HepG2 (cell line): ENCODE measurements around the gene TIFAB. TPM values are rescaled to one million over a fixed set of nuclear protein-coding genes. Genes with fewer than 3 reads are reported as not detected.

Experiments used
- ATAC-seq: fragments of 200-7000 bp; cut with Tn5 transposase; 3 replicates; pipeline ENCODE4 v1.9.1; 2020; ENCODE audit warnings: mild to moderate bottlenecking, moderate library complexity
- BruUV-seq: library from RNA; stranded (reverse); fragments of 400-500 nt; replicated peaks from 2 replicates; lab custom pipeline; 2021; lab: Mats Ljungman, UMichigan
- CTCF ChIA-PET: fragments of 300-600 bp; formaldehyde crosslinking; extraction: SDS; loops from one replicate; lab custom pipeline; 2021; ENCODE audit warnings: low total read pairs, inconsistent platforms, low intra/inter-chr PET ratio; lab: Yijun Ruan, JAX
- POLR2A ChIA-PET: fragments of 350-600 bp; sonication (Branson Sonifier 250); formaldehyde crosslinking; loops from one replicate; lab custom pipeline; 2020; ENCODE audit warnings: antibody characterized with exemption, inconsistent platforms; lab: Yijun Ruan, JAX
- DNase-seq: peaks from one replicate; pipeline ENCODE4 v3.0.0-alpha.2; 2015; ENCODE audit warnings: low spot score
- FAIRE-seq: peaks from 3 replicates; lab custom pipeline; 2011; peaks lifted over from hg19 to GRCh38; lab: Jason Lieb, UNC
- H2AFZ ChIP-seq: one replicate; pipeline ENCODE4 v1.6.1; 2011; ENCODE audit warnings: low read length, inconsistent platforms
- H3K27ac ChIP-seq: fragments of 300-600 bp; 3 replicates; pipeline ENCODE4 v1.8.0; 2011; ENCODE audit warnings: mixed run types, mild to moderate bottlenecking, mixed read lengths, low read length, inconsistent platforms; ENCODE audit not compliant: insufficient read depth; ENCODE audit errors: extremely low read length
- H3K27me3 ChIP-seq, 2 experiments: fragments of 200-600 bp in 1 of 2; 2 replicates in 1 of 2; 3 replicates in 1 of 2; pipeline versions ENCODE4 v1.6.0 to v1.8.0; 2011; ENCODE audit warnings: low read length in 2 of 2, mild to moderate bottlenecking in 2 of 2, moderate library complexity in 2 of 2, inconsistent platforms in 1 of 2; ENCODE audit not compliant: insufficient read depth in 2 of 2, control insufficient read depth in 1 of 2
- H3K36me3 ChIP-seq, 2 experiments: fragments of 200-600 bp in 1 of 2; replicated peaks in 1 of 2; 2 replicates in 1 of 2; 3 replicates in 1 of 2; pipeline versions ENCODE4 v1.5.1 to v1.8.0; 2011; ENCODE audit warnings: low read length in 2 of 2, inconsistent platforms in 1 of 2; ENCODE audit not compliant: insufficient read depth in 2 of 2, control insufficient read depth in 1 of 2
- H3K4me1 ChIP-seq: 2 replicates; pipeline ENCODE4 v1.5.1; 2012; ENCODE audit warnings: low read length, inconsistent platforms; ENCODE audit not compliant: insufficient read depth
- H3K4me2 ChIP-seq: 2 replicates; pipeline ENCODE4 v1.6.0; 2011; ENCODE audit warnings: low read depth, low read length, inconsistent platforms
- H3K4me3 ChIP-seq, 3 experiments: fragments of 200-600 bp in 1 of 3; sonication (generic), shearing (Covaris generic) in 1 of 3; replicated peaks in 1 of 3; 2 replicates each; pipeline ENCODE4 v1.5.1; 2011 to 2016; ENCODE audit warnings: low read length in 3 of 3, inconsistent platforms in 2 of 3, low read depth in 2 of 3, mild to moderate bottlenecking in 2 of 3, control low read depth in 1 of 3, mixed read lengths in 1 of 3; ENCODE audit not compliant: insufficient read depth in 1 of 3
- H3K79me2 ChIP-seq: one replicate; pipeline ENCODE4 v1.6.1; 2011; ENCODE audit warnings: low read length, inconsistent platforms; ENCODE audit not compliant: insufficient read depth
- H3K9ac ChIP-seq: 2 replicates; pipeline ENCODE4 v1.6.0; 2011; ENCODE audit warnings: mild to moderate bottlenecking, low read depth, low read length, inconsistent platforms; ENCODE audit not compliant: insufficient read depth
- H3K9me3 ChIP-seq: 2 replicates; pipeline ENCODE4 v1.5.1; 2012; ENCODE audit warnings: mild to moderate bottlenecking, low read length
- H4K20me1 ChIP-seq: 2 replicates; pipeline ENCODE4 v1.6.0; 2011; ENCODE audit warnings: inconsistent platforms, mild to moderate bottlenecking, low read length, moderate library complexity; ENCODE audit not compliant: insufficient read depth
- ATF7-NPFF ChIP-seq: sonication (generic); formaldehyde crosslinking; IDR thresholded peaks from 2 replicates; pipeline ENCODE4 v1.8.1; 2023; ENCODE audit warnings: mild to moderate bottlenecking, low read depth, missing genetic modification reagents, moderate library complexity
- HIVEP1 ChIP-seq: sonication (generic); formaldehyde crosslinking; IDR thresholded peaks from 2 replicates; pipeline ENCODE4 v1.4.0; 2020; ENCODE audit warnings: mild to moderate bottlenecking, missing genetic modification reagents
- MBNL3 ChIP-seq: fragments of 250-450 bp; sonication (Bioruptor Pico); conservative IDR thresholded peaks from 2 replicates; pipeline ENCODE4 v1.8.0; 2022; ENCODE audit warnings: mild to moderate bottlenecking, inconsistent platforms
- MTA1 ChIP-seq: sonication (generic); formaldehyde crosslinking; IDR thresholded peaks from 2 replicates; pipeline ENCODE4 v1.4.0; 2020; ENCODE audit warnings: missing genetic modification reagents, mild to moderate bottlenecking, borderline replicate concordance
- NPAS2 ChIP-seq: sonication (generic); formaldehyde crosslinking; IDR thresholded peaks from 2 replicates; pipeline ENCODE4 v1.8.0; 2022; ENCODE audit warnings: mild to moderate bottlenecking, missing genetic modification reagents, borderline replicate concordance
- RFX5 ChIP-seq: IDR thresholded peaks from 2 replicates; pipeline ENCODE4 v1.6.1; 2011; ENCODE audit warnings: low read depth, low read length, improper control_type of control experiment
- ZNF121 ChIP-seq: sonication (generic); formaldehyde crosslinking; IDR thresholded peaks from 2 replicates; pipeline ENCODE4 v1.5.0; 2020; ENCODE audit warnings: mild to moderate bottlenecking, missing genetic modification reagents
- ZNF782 ChIP-seq: sonication (generic); formaldehyde crosslinking; IDR thresholded peaks from 2 replicates; pipeline ENCODE4 v1.4.0; 2020; ENCODE audit warnings: missing genetic modification reagents, mild to moderate bottlenecking, borderline replicate concordance
- WGBS: methylation state at CpG from one replicate; pipeline ENCODE4 v1.1.6; 2017; ENCODE audit warnings: low lambda C conversion rate; 5-methylcytosine and 5-hydroxymethylcytosine counted together
- in situ Hi-C: cut with HindIII; loops from 2 replicates; pipeline ENCODE4 v1.10.0; 2017; ENCODE audit warnings: low pct_unique_long_range_greater_than_20kb; ENCODE audit not compliant: extremely low pct_ligation_motif_present
- intact Hi-C: fragments of 100-400 bp; cut with micrococcal nuclease; formaldehyde crosslinking; loops from one replicate; pipeline ENCODE4 v1.10.0; 2022; ENCODE audit not compliant: unreplicated experiment
- polyA plus RNA-seq, 8 experiments: library from polyadenylated mRNA; depleted of rRNA in 3 of 8; stranded (reverse) in 7 of 8; unstranded in 1 of 8; fragments of >200 nt; fragmentation: Illumina TruSeq in 4 of 8; extraction: Trizol in 4 of 8; gene quantifications; 2 replicates each; pipeline versions ENCODE4 v1.2.1 to v1.2.3, GENCODE V29; 2011 to 2016; ENCODE audit warnings: low read depth in 4 of 8, missing spikeins in 1 of 8, mixed read lengths in 1 of 8; ENCODE audit not compliant: insufficient read depth in 1 of 8
- total RNA-seq, 5 experiments: library from RNA; depleted of rRNA; stranded (reverse); fragments of >200 nt; fragmentation: Illumina TruSeq; extraction: Trizol; gene quantifications; 2 replicates each; pipeline ENCODE4 v1.2.3, GENCODE V29; 2016; ENCODE audit warnings: low read depth in 1 of 5
- TF ChIP-seq, protein P1 (sequence below): sonication (generic); formaldehyde crosslinking; IDR thresholded peaks from 2 replicates; pipeline ENCODE4 v1.9.0; 2021; ENCODE audit warnings: mild to moderate bottlenecking, missing genetic modification reagents
- TF ChIP-seq, protein P2 (sequence below): sonication (generic); formaldehyde crosslinking; IDR thresholded peaks from 2 replicates; pipeline ENCODE4 v1.8.1; 2023; ENCODE audit warnings: mild to moderate bottlenecking, missing genetic modification reagents
- TF ChIP-seq, protein P3 (sequence below): IDR thresholded peaks from 2 replicates; pipeline ENCODE4 v1.6.1; 2016; ENCODE audit warnings: missing genetic modification reagents, missing compliant biosample characterization
- TF ChIP-seq, protein P4 (sequence below): IDR thresholded peaks from 2 replicates; pipeline ENCODE4 v1.6.1; 2016

TIFAB gene
- total and polyA plus RNA-seq, 2 of the 13 experiments (the other 11 are each of a cell fraction or from before 2014, with no cell fraction given) = not detected

DNA sequence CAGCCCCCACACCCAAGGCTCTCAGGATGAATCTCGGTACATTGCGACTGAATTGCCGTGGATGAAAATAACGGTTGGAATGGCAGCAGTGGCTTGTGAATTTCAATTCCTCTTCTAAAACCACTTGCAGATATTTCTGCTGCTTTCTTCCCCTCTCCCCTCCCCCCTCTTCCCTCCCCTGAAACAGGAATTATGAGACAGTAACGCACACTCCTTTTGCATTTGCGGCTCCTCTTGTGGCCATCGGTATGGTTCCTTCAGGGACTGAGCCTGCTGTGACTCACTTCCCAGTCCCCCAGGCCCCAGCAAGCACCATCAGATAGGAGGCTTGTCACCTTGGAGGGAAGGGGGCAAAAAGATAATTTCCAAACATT, 14.7 kb downstream of the TIFAB start:
- no peaks in the 10 kb centered on the region for H4K20me1 ChIP-seq
- H3K4me1 ChIP-seq = peaks cover 51% of the 10 kb centered on the region
- ChIA-PET POLR2A (no interaction called here), CTCF (no interaction called here)
- H3K27me3 ChIP-seq = peaks cover 3 to 27% of the 10 kb centered on the region in 2 experiments; a peak in 4 of 5 replicates
- H3K4me2 ChIP-seq = no peak overlapping the region
- H3K4me3 ChIP-seq = no peak overlapping the region
- in situ Hi-C loops (no loop called here), intact Hi-C loops (loop anchor here (10.0 kb wide), 1 partner anchor 113 kb away; no protein-coding TSS in a partner anchor)
- no peak for ATAC-seq
- H3K36me3 ChIP-seq = no peaks in the 10 kb centered on the region
- no peak overlapping the region for H3K9ac ChIP-seq
- FAIRE-seq = no peak
- no peak overlapping the region for H2AFZ ChIP-seq
- no peaks in the 10 kb centered on the region for H3K9me3 ChIP-seq
- WGBS = 82% methylated on average over 7 of the region's 7 CpGs
- H3K79me2 ChIP-seq = no peaks in the 10 kb centered on the region
- BruUV-seq = no TSS peak
- DNase-seq = no peak
- no peak overlapping the region for H3K27ac ChIP-seq
- no peak for TF ChIP-seq RFX5
- TF ChIP-seq, protein P1, sequence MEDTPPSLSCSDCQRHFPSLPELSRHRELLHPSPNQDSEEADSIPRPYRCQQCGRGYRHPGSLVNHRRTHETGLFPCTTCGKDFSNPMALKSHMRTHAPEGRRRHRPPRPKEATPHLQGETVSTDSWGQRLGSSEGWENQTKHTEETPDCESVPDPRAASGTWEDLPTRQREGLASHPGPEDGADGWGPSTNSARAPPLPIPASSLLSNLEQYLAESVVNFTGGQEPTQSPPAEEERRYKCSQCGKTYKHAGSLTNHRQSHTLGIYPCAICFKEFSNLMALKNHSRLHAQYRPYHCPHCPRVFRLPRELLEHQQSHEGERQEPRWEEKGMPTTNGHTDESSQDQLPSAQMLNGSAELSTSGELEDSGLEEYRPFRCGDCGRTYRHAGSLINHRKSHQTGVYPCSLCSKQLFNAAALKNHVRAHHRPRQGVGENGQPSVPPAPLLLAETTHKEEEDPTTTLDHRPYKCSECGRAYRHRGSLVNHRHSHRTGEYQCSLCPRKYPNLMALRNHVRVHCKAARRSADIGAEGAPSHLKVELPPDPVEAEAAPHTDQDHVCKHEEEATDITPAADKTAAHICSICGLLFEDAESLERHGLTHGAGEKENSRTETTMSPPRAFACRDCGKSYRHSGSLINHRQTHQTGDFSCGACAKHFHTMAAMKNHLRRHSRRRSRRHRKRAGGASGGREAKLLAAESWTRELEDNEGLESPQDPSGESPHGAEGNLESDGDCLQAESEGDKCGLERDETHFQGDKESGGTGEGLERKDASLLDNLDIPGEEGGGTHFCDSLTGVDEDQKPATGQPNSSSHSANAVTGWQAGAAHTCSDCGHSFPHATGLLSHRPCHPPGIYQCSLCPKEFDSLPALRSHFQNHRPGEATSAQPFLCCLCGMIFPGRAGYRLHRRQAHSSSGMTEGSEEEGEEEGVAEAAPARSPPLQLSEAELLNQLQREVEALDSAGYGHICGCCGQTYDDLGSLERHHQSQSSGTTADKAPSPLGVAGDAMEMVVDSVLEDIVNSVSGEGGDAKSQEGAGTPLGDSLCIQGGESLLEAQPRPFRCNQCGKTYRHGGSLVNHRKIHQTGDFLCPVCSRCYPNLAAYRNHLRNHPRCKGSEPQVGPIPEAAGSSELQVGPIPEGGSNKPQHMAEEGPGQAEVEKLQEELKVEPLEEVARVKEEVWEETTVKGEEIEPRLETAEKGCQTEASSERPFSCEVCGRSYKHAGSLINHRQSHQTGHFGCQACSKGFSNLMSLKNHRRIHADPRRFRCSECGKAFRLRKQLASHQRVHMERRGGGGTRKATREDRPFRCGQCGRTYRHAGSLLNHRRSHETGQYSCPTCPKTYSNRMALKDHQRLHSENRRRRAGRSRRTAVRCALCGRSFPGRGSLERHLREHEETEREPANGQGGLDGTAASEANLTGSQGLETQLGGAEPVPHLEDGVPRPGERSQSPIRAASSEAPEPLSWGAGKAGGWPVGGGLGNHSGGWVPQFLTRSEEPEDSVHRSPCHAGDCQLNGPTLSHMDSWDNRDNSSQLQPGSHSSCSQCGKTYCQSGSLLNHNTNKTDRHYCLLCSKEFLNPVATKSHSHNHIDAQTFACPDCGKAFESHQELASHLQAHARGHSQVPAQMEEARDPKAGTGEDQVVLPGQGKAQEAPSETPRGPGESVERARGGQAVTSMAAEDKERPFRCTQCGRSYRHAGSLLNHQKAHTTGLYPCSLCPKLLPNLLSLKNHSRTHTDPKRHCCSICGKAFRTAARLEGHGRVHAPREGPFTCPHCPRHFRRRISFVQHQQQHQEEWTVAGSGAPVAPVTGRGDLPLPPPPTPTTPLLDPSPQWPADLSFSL (CRISPR knock-in tag) = no peak
- TF ChIP-seq, protein P2, sequence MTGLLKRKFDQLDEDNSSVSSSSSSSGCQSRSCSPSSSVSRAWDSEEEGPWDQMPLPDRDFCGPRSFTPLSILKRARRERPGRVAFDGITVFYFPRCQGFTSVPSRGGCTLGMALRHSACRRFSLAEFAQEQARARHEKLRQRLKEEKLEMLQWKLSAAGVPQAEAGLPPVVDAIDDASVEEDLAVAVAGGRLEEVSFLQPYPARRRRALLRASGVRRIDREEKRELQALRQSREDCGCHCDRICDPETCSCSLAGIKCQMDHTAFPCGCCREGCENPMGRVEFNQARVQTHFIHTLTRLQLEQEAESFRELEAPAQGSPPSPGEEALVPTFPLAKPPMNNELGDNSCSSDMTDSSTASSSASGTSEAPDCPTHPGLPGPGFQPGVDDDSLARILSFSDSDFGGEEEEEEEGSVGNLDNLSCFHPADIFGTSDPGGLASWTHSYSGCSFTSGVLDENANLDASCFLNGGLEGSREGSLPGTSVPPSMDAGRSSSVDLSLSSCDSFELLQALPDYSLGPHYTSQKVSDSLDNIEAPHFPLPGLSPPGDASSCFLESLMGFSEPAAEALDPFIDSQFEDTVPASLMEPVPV = no peak
- TF ChIP-seq MTA1 = no peak
- TF ChIP-seq ZNF121 (CRISPR knock-in tag) = no peak
- no peak for TF ChIP-seq MBNL3 (CRISPR knock-in tag)
- TF ChIP-seq HIVEP1 (CRISPR knock-in tag) = no peak
- TF ChIP-seq NPAS2 = no peak
- TF ChIP-seq, protein P3, sequence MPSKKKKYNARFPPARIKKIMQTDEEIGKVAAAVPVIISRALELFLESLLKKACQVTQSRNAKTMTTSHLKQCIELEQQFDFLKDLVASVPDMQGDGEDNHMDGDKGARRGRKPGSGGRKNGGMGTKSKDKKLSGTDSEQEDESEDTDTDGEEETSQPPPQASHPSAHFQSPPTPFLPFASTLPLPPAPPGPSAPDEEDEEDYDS = no peak
- TF ChIP-seq, protein P4, sequence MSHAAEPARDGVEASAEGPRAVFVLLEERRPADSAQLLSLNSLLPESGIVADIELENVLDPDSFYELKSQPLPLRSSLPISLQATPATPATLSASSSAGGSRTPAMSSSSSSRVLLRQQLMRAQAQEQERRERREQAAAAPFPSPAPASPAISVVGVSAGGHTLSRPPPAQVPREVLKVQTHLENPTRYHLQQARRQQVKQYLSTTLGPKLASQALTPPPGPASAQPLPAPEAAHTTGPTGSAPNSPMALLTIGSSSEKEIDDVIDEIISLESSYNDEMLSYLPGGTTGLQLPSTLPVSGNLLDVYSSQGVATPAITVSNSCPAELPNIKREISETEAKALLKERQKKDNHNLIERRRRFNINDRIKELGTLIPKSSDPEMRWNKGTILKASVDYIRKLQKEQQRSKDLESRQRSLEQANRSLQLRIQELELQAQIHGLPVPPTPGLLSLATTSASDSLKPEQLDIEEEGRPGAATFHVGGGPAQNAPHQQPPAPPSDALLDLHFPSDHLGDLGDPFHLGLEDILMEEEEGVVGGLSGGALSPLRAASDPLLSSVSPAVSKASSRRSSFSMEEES (CRISPR knock-in tag) = no peak
- no peak for TF ChIP-seq ATF7-NPFF (CRISPR knock-in tag)
- TF ChIP-seq ZNF782 (CRISPR knock-in tag) = no peak
